ENCODE data around the gene CGB8. TPM values are rescaled to one million over a fixed set of nuclear protein-coding genes. Genes with fewer than 3 reads are reported as not detected.
"Not testable (repeated sequence)": the region's sequence is repeated elsewhere in the genome, so short reads cannot be mapped to it uniquely, and the experiment has no call there.

Gene CGB8
- total RNA-seq, result not detected
- polyA plus RNA-seq (2013, experiment 1 of 2), result not detected
- polyA plus RNA-seq (2013, experiment 2 of 2), result not detected
- long read RNA-seq, experiment 1, result 0 reads
- long read RNA-seq, experiment 2, result 0 reads
- long read RNA-seq, experiment 3, result 0 reads
- long read RNA-seq, experiment 4, result 0 reads

GRCh38 chr19:49049011-49049410 is at the start of gene CGB8:
Gene CGB8 (minus strand): TSS chr19:49049111. CDS start chr19:49048739, 372 bp downstream.
- not testable (repeated sequence) for H3K4me3 Mint-ChIP-seq; H3K36me3 Mint-ChIP-seq (ENCODE audit: low read depth); H3K4me3 ChIP-seq (ENCODE audit: low read length); H3K9ac ChIP-seq (ENCODE audit: extremely low read depth, low read length, poor library complexity, severe bottlenecking); DNase-seq; H3K36me3 ChIP-seq (ENCODE audit: control insufficient read depth, insufficient read depth, low read length); H3K9me3 ChIP-seq (ENCODE audit: control insufficient read depth, low read length); H3K4me1 Mint-ChIP-seq; H3K9me3 Mint-ChIP-seq; H3K27me3 ChIP-seq (ENCODE audit: control insufficient read depth, insufficient read depth, low read length, poor library complexity, severe bottlenecking); H3K4me1 ChIP-seq (ENCODE audit: control insufficient read depth, insufficient read depth, low read length); H3K27ac Mint-ChIP-seq; H3K27ac ChIP-seq (ENCODE audit: low read depth, low read length)
- peaks cover 20% of the 10 kb centered on the region for H3K27me3 Mint-ChIP-seq (ENCODE audit: insufficient read depth)
- WGBS, 2 experiments (ENCODE audit: insufficient coverage in 1 of 2, insufficient read length in 1 of 2), result 50 to 82% methylated on average over 1 to 10 of the region's 12 CpGs

- Histone ChIP-seq H3K9me3 (ENCODE audit: control insufficient read depth, low read length) (no peaks in the 10 kb centered on the region), H3K27ac (ENCODE audit: low read depth, low read length) (peak overlapping the region; percentile 19), H3K9ac (ENCODE audit: extremely low read depth, low read length, poor library complexity, severe bottlenecking) (no peak overlapping the region), H3K27me3 (ENCODE audit: control insufficient read depth, insufficient read depth, low read length, poor library complexity, severe bottlenecking) (no peaks in the 10 kb centered on the region), H3K4me3 (ENCODE audit: low read length) (no peak overlapping the region), H3K4me1 (ENCODE audit: control insufficient read depth, insufficient read depth, low read length) (peaks cover 10% of the 10 kb centered on the region), H3K36me3 (ENCODE audit: control insufficient read depth, insufficient read depth, low read length) (peaks cover 90% of the 10 kb centered on the region)
- Mint-ChIP-seq H3K4me3 (no peak overlapping the region), H3K27ac (peak overlapping the region; percentile 35), H3K9me3 (no peaks in the 10 kb centered on the region), H3K36me3 (ENCODE audit: low read depth) (peaks cover 78% of the 10 kb centered on the region), H3K27me3 (ENCODE audit: insufficient read depth) (no peaks in the 10 kb centered on the region), H3K4me1 (peaks cover 1% of the 10 kb centered on the region)
- 70 to 79% methylated on average over 7 to 8 of the region's 8 CpGs for WGBS, 2 experiments (ENCODE audit: insufficient coverage in 1 of 2, insufficient read length in 1 of 2)
- peak; percentile 99 for TF ChIP-seq CTCF (conservative IDR thresholded peaks at IDR 0.05)
- DNase-seq, result peak; percentile 95
Observed at GRCh38 chr19:49097453-49098288, 48.8 kb upstream of the CGB8 start.

- H3K27ac ChIP-seq (ENCODE audit: low read depth, low read length), result no peak overlapping the region
- no peak overlapping the region for H3K4me3 ChIP-seq (ENCODE audit: low read length)
- Mint-ChIP-seq H3K9me3 (no peaks in the 10 kb centered on the region), H3K4me1 (peaks cover 1% of the 10 kb centered on the region), H3K36me3 (ENCODE audit: low read depth) (peaks cover 81% of the 10 kb centered on the region), H3K27ac (no peak overlapping the region), H3K27me3 (ENCODE audit: insufficient read depth) (no peaks in the 10 kb centered on the region), H3K4me3 (no peak overlapping the region)
- no peak for DNase-seq
- no peak overlapping the region for H3K9ac ChIP-seq (ENCODE audit: extremely low read depth, low read length, poor library complexity, severe bottlenecking)
- H3K27me3 ChIP-seq (ENCODE audit: control insufficient read depth, insufficient read depth, low read length, poor library complexity, severe bottlenecking), result no peaks in the 10 kb centered on the region
- no peaks in the 10 kb centered on the region for H3K9me3 ChIP-seq (ENCODE audit: control insufficient read depth, low read length)
- no peak for TF ChIP-seq CTCF (conservative IDR thresholded peaks at IDR 0.05)
- peaks cover 95% of the 10 kb centered on the region for H3K36me3 ChIP-seq (ENCODE audit: control insufficient read depth, insufficient read depth, low read length)
- peaks cover 10% of the 10 kb centered on the region for H3K4me1 ChIP-seq (ENCODE audit: control insufficient read depth, insufficient read depth, low read length)
- 92 to 95% methylated on average over 21 to 23 of the region's 23 CpGs for WGBS, 2 experiments (ENCODE audit: insufficient coverage in 1 of 2, insufficient read length in 1 of 2)
Observed at GRCh38 chr19:49094505-49095482, 45.9 kb upstream of the CGB8 start.
